Hepatocyte (in vitro differentiated cells): ENCODE data around the gene TF. TPM values are rescaled to one million over a fixed set of nuclear protein-coding genes. Genes with fewer than 3 reads are reported as not detected.

Experiments used
- DNase-seq: peaks from one replicate; pipeline ENCODE4 v3.0.0-alpha.2; 2016; ENCODE audit warnings: low spot score
- H2AFZ ChIP-seq: fragments of 200-600 bp; sonication (generic); 2 replicates; pipeline ENCODE4 v1.6.0; 2016; ENCODE audit warnings: antibody characterized with exemption, mild to moderate bottlenecking
- H3K27ac ChIP-seq: fragments of 200-600 bp; sonication (generic); 2 replicates; pipeline ENCODE4 v1.5.1; 2016; ENCODE audit warnings: mild to moderate bottlenecking
- H3K27me3 ChIP-seq: fragments of 200-600 bp; sonication (generic); 2 replicates; pipeline ENCODE4 v1.6.1; 2016
- H3K36me3 ChIP-seq: fragments of 200-600 bp; sonication (generic); replicated peaks from 2 replicates; pipeline ENCODE4 v1.5.1; 2016; ENCODE audit warnings: low read depth; ENCODE audit not compliant: insufficient read depth
- H3K4me1 ChIP-seq: fragments of 200-600 bp; sonication (generic); 2 replicates; pipeline ENCODE4 v1.5.1; 2016; ENCODE audit warnings: mild to moderate bottlenecking, moderate library complexity; ENCODE audit not compliant: insufficient read depth
- H3K4me2 ChIP-seq: fragments of 200-600 bp; sonication (generic); 2 replicates; pipeline ENCODE4 v1.6.0; 2016
- H3K4me3 ChIP-seq: fragments of 200-600 bp; sonication (generic); 2 replicates; pipeline ENCODE4 v1.5.1; 2016; ENCODE audit warnings: mild to moderate bottlenecking
- H3K79me2 ChIP-seq: fragments of 200-600 bp; sonication (generic); 2 replicates; pipeline ENCODE4 v1.6.0; 2017; ENCODE audit warnings: mild to moderate bottlenecking
- H3K9me2 ChIP-seq: fragments of 200-600 bp; sonication (generic); replicated peaks from 2 replicates; pipeline ENCODE4 v1.6.0; 2017; ENCODE audit warnings: mild to moderate bottlenecking; ENCODE audit not compliant: insufficient read depth
- H3K9me3 ChIP-seq: fragments of 200-600 bp; sonication (generic); 2 replicates; pipeline ENCODE4 v1.5.1; 2016; ENCODE audit warnings: low read depth, mild to moderate bottlenecking
- H4K20me1 ChIP-seq: fragments of 200-600 bp; sonication (generic); 2 replicates; pipeline ENCODE4 v1.6.0; 2016; ENCODE audit warnings: mild to moderate bottlenecking; ENCODE audit not compliant: insufficient read depth, poor library complexity, severe bottlenecking
- EZH2 ChIP-seq: fragments of 200-600 bp; sonication (generic); IDR thresholded peaks from 2 replicates; pipeline ENCODE4 v1.6.1; 2016; ENCODE audit warnings: antibody characterized with exemption, mild to moderate bottlenecking, borderline replicate concordance
- EZH2phosphoT487 ChIP-seq: fragments of 200-600 bp; sonication (generic); IDR thresholded peaks from one replicate; pipeline ENCODE4 v1.6.1; 2018; ENCODE audit warnings: antibody characterized with exemption, mild to moderate bottlenecking, low read depth, moderate library complexity; ENCODE audit not compliant: unreplicated experiment, severe bottlenecking
- WGBS: methylation state at CpG from one replicate; pipeline ENCODE4 v1.1.6; 2016; ENCODE audit warnings: low lambda C conversion rate; ENCODE audit errors: missing lambda C conversion rate; 5-methylcytosine and 5-hydroxymethylcytosine counted together
- polyA plus RNA-seq: library from polyadenylated mRNA; unstranded; fragments of >200 nt; fragmentation: Nextera tagmentation; extraction: Ambion mirVana; gene quantifications from 2 replicates; pipeline ENCODE4 v1.2.1, GENCODE V29; 2016
- total RNA-seq: library from RNA; depleted of rRNA; stranded (reverse); fragments of >200 nt; gene quantifications from 2 replicates; pipeline ENCODE4 v1.2.3, GENCODE V29; 2014
- TF ChIP-seq, protein P1 (sequence below): fragments of 200-600 bp; sonication (generic); IDR thresholded peaks from 2 replicates; pipeline ENCODE4 v1.5.1; 2016; ENCODE audit warnings: antibody characterized with exemption, mild to moderate bottlenecking; ENCODE audit not compliant: poor library complexity

The TF gene
- total and polyA plus RNA-seq, 2 experiments from 2014 or later, result 577 to 642 TPM

DNA sequence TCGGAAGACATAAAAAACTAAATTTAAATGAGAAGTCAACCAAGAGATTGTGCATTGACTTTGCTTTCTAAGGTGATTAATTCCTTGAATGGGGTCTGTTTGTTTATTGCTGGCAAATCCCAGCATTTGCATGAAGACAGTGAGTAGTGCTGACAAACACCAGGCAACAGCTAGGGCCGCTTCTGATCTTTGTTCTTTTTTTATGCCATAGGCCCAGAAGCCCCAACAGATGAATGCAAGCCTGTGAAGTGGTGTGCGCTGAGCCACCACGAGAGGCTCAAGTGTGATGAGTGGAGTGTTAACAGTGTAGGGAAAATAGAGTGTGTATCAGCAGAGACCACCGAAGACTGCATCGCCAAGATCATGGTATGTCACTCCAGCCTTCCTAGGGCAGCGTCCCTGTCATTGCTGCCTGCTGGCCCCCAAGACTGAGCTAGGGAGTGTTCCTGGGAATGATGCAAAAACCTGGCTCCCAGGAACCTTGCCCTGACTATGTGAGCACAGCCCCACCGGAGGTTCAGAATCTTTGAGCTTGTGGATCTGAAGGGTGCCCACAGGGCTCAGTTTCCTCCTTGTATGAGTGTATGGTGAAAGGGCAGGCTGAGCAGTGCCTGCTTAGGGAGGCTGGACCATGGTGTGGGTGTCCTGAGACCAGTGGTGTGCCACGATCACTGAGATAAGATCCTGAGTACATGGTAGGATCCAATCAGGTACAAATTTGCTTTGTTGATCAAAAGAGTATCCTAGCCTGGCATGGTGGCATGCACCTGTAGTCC lies 13.0 kb downstream of the TF start:
- Histone ChIP-seq H3K79me2 (no peaks in the 10 kb centered on the region), H3K9me2 (no peaks in the 10 kb centered on the region), H3K4me2 (no peak overlapping the region), H3K27ac (no peak overlapping the region), H3K4me1 (no peaks in the 10 kb centered on the region), H2AFZ (no peak overlapping the region), H3K27me3 (peaks cover 4% of the 10 kb centered on the region), H3K4me3 (no peak overlapping the region), H4K20me1 (no peaks in the 10 kb centered on the region), H3K9me3 (no peaks in the 10 kb centered on the region), H3K36me3 (no peaks in the 10 kb centered on the region)
- WGBS, result 79% methylated on average over 9 of the region's 9 CpGs
- DNase-seq, result no peak
- no peak for TF ChIP-seq EZH2
- TF ChIP-seq, protein P1, sequence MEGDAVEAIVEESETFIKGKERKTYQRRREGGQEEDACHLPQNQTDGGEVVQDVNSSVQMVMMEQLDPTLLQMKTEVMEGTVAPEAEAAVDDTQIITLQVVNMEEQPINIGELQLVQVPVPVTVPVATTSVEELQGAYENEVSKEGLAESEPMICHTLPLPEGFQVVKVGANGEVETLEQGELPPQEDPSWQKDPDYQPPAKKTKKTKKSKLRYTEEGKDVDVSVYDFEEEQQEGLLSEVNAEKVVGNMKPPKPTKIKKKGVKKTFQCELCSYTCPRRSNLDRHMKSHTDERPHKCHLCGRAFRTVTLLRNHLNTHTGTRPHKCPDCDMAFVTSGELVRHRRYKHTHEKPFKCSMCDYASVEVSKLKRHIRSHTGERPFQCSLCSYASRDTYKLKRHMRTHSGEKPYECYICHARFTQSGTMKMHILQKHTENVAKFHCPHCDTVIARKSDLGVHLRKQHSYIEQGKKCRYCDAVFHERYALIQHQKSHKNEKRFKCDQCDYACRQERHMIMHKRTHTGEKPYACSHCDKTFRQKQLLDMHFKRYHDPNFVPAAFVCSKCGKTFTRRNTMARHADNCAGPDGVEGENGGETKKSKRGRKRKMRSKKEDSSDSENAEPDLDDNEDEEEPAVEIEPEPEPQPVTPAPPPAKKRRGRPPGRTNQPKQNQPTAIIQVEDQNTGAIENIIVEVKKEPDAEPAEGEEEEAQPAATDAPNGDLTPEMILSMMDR, result no peak
- TF ChIP-seq EZH2phosphoT487, result no peak

DNA sequence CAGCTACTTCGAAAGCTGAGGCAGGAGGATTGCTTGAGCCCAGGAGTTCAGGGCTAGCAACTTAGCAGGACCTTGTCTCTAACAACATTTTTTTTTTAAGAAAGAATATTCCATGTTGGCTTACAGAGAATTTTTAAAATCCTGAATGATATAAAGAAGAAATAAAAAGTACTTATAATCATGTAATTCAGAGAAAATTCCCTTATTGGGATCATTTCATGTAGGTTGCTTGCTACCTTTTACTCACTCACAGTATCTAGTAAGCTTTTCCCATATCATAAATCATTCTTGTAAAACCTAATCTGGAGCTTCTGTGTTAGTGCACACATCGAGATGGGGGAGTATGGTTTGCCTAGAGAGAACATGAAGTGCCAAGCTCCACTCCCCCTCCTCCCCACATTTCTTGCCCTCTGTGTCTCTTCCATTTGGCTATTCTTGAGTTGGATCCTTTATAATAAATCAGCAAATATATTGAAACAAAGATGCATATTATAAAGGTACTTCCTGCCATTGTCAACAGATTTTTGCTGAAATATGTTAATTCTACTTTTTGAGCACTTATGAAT lies 13.6 kb downstream of the TF start:
- no peaks in the 10 kb centered on the region for H3K4me1 ChIP-seq
- no peaks in the 10 kb centered on the region for H3K36me3 ChIP-seq
- no peak overlapping the region for H2AFZ ChIP-seq
- H3K9me3 ChIP-seq, result no peaks in the 10 kb centered on the region
- TF ChIP-seq, protein P1, result no peak
- TF ChIP-seq EZH2phosphoT487, result no peak
- no peak for TF ChIP-seq EZH2
- DNase-seq, result no peak
- H3K27ac ChIP-seq, result no peak overlapping the region
- no peaks in the 10 kb centered on the region for H4K20me1 ChIP-seq
- no peak overlapping the region for H3K4me2 ChIP-seq
- no peaks in the 10 kb centered on the region for H3K9me2 ChIP-seq
- no peak overlapping the region for H3K4me3 ChIP-seq
- H3K79me2 ChIP-seq, result no peaks in the 10 kb centered on the region
- WGBS, result 70% methylated on average over 2 of the region's 2 CpGs
- peaks cover 4% of the 10 kb centered on the region for H3K27me3 ChIP-seq

DNA sequence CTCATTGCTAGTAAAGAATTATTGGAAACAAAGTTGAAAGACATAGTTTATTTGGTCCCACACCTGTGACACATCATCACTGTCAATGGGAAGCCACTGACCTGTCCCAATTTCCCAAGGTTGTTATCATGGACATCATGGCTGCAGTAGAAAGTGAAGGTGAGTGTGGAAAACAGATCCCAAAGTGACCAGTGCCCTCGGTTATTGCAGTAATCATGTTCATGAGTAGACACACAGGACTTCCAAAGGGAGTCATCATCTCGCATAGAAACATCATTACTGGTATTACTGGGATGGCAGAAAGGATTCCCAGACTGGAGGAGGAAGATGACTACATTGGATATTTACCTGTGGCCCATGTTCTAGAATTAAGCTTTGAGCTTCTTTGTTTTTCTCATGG lies 14.7 kb downstream of the TF start:
- H3K9me2 ChIP-seq, result no peaks in the 10 kb centered on the region
- no peak overlapping the region for H3K4me2 ChIP-seq
- TF ChIP-seq EZH2 (no peak), EZH2phosphoT487 (no peak)
- TF ChIP-seq, protein P1, result no peak
- H3K27ac ChIP-seq, result no peak overlapping the region
- WGBS, result 86% methylated on average over 2 of the region's 2 CpGs
- no peaks in the 10 kb centered on the region for H3K79me2 ChIP-seq
- no peaks in the 10 kb centered on the region for H3K4me1 ChIP-seq
- H4K20me1 ChIP-seq, result no peaks in the 10 kb centered on the region
- no peaks in the 10 kb centered on the region for H3K9me3 ChIP-seq
- DNase-seq, result no peak
- no peak overlapping the region for H3K4me3 ChIP-seq
- peaks cover 4% of the 10 kb centered on the region for H3K27me3 ChIP-seq
- no peaks in the 10 kb centered on the region for H3K36me3 ChIP-seq
- no peak overlapping the region for H2AFZ ChIP-seq
